ENCODE measurements around the gene ZKSCAN4. TPM values are rescaled to one million over a fixed set of nuclear protein-coding genes. Genes with fewer than 3 reads are reported as not detected.

Gene ZKSCAN4
- total and polyA plus RNA-seq, 3 experiments from 2014 or later: 5.6 to 6.3 (median 5.8) TPM

GRCh38 chr6:28280595-28281287, 28.7 kb upstream of the ZKSCAN4 start:
- Mint-ChIP-seq H3K36me3 (peaks cover 13 to 25% (median 20%) of the 10 kb centered on the region in 3 donors), H3K27me3 (peaks cover 9 to 10% of the 10 kb centered on the region in 2 donors), H3K9me3 (no peaks in the 10 kb centered on the region), H3K4me1 (peaks cover 10 to 15% (median 12%) of the 10 kb centered on the region in 3 donors), H3K27ac (peak overlapping the region in 1 of 8 donors; percentile 7), H3K4me3 (peak overlapping the region in 6 of 7 donors; percentile 77 to 91 (median 80))
- Histone ChIP-seq H3K4me1 (ENCODE audit: insufficient read depth, low read length) (peaks cover 7% of the 10 kb centered on the region), H3K4me3 (ENCODE audit: low read length) (no peak overlapping the region), H3K36me3 (ENCODE audit: insufficient read depth, low read length) (peaks cover 2% of the 10 kb centered on the region), H3K27ac (ENCODE audit: low read depth, low read length) (no peak overlapping the region), H3K9me3 (ENCODE audit: low read length) (no peaks in the 10 kb centered on the region), H3K27me3 (ENCODE audit: insufficient read depth, low read length, poor library complexity, severe bottlenecking) (no peaks in the 10 kb centered on the region)
- ChIA-PET POLR2A (interaction anchor here (2.4 kb wide), 1 partner anchor 13 kb away, joined by 10 read pairs; the partner anchor contains the start of gene ZSCAN26), CTCF (interaction anchor here (1.0 to 1.1 kb wide), 2 partner anchors 14 to 57 kb away, joined by 3 read pairs; partner anchors contain the start of gene ZSCAN26)
- DNase-seq: no peak

DNA sequence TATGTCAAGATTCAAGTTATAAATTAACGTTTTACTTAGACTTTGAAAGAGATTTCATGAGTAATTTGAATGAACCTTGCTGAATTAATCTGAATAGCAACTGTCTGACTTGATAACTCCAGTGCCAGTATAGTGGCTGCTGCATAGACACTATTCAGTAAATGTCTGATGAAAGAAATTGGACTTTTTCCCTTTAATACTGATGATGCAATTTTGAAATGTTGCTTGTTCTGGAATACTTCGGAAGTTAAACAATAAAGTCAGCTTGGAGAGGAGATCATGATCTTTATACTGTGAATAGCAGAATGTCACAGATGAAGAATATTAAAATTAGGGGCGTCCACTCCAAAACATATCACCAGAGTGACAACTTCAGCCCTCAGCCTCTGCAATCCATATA, 25.7 kb upstream of the ZKSCAN4 start:
- peaks cover 7 to 9% of the 10 kb centered on the region in 2 donors for H3K27me3 Mint-ChIP-seq
- Histone ChIP-seq H3K36me3 (ENCODE audit: insufficient read depth, low read length) (peaks cover 16% of the 10 kb centered on the region), H3K9me3 (ENCODE audit: low read length) (no peaks in the 10 kb centered on the region), H3K27ac (ENCODE audit: low read depth, low read length) (no peak overlapping the region), H3K4me3 (ENCODE audit: low read length) (no peak overlapping the region), H3K4me1 (ENCODE audit: insufficient read depth, low read length) (peaks cover 7% of the 10 kb centered on the region), H3K27me3 (ENCODE audit: insufficient read depth, low read length, poor library complexity, severe bottlenecking) (no peaks in the 10 kb centered on the region)
- no peak for DNase-seq
- peaks cover 15 to 20% (median 18%) of the 10 kb centered on the region in 3 donors for H3K4me1 Mint-ChIP-seq
- CTCF ChIA-PET: no interaction called here
- no peak overlapping the region for H3K4me3 Mint-ChIP-seq
- H3K36me3 Mint-ChIP-seq: peaks cover 18 to 46% (median 19%) of the 10 kb centered on the region in 3 donors
- no peaks in the 10 kb centered on the region for H3K9me3 Mint-ChIP-seq
- H3K27ac Mint-ChIP-seq: no peak overlapping the region
- POLR2A ChIA-PET: no interaction called here

- no peak for DNase-seq
- peaks cover 9 to 21% (median 18%) of the 10 kb centered on the region in 3 donors for H3K4me1 Mint-ChIP-seq
- Histone ChIP-seq H3K4me1 (ENCODE audit: insufficient read depth, low read length) (no peaks in the 10 kb centered on the region), H3K36me3 (ENCODE audit: insufficient read depth, low read length) (peaks cover 28% of the 10 kb centered on the region), H3K4me3 (ENCODE audit: low read length) (no peak overlapping the region), H3K27me3 (ENCODE audit: insufficient read depth, low read length, poor library complexity, severe bottlenecking) (no peaks in the 10 kb centered on the region), H3K9me3 (ENCODE audit: low read length) (no peaks in the 10 kb centered on the region), H3K27ac (ENCODE audit: low read depth, low read length) (no peak overlapping the region)
- H3K4me3 Mint-ChIP-seq: no peak overlapping the region
- H3K36me3 Mint-ChIP-seq: peaks cover 13 to 60% (median 20%) of the 10 kb centered on the region in 3 donors
- ChIA-PET POLR2A (no interaction called here), CTCF (no interaction called here)
- peak overlapping the region in 6 of 8 donors; percentile 5 to 62 (median 38) for H3K27ac Mint-ChIP-seq
- H3K9me3 Mint-ChIP-seq: no peaks in the 10 kb centered on the region
- H3K27me3 Mint-ChIP-seq: peaks cover 0 to 2% of the 10 kb centered on the region in 2 donors
These were observed 22.8 kb upstream of the ZKSCAN4 start for GRCh38 chr6:28274888-28275287.

DNA sequence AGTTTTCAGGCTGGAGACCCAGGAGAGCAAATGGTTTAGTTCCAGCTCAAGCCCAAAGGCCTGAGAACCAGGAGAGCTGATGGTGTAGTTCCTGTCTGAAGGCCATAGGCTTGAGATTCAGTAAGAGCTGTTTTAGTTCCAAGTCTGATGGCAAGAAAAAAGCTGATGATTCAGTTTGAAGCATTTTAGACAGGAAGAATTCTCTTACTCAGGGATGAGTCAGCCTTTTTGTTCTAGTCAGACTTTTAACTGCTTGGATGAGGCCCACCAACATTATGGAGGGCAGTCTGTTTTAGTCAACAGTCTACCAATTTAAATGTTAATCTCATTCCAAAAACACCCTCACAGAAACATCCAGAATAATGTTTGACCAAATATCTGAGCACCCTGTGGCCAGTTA, 17.4 kb upstream of the ZKSCAN4 start:
- peaks cover 0 to 6% of the 10 kb centered on the region in 2 donors for H3K27me3 Mint-ChIP-seq
- CTCF ChIA-PET: interaction anchor here (1.4 to 3.7 kb wide), 2 partner anchors 17 to 87 kb away, joined by 3 to 22 read pairs; partner anchors contain the start of gene ZKSCAN4
- H3K36me3 ChIP-seq (ENCODE audit: insufficient read depth, low read length): peaks cover 18% of the 10 kb centered on the region
- no peak overlapping the region for H3K4me3 Mint-ChIP-seq
- no peak for DNase-seq
- POLR2A ChIA-PET: no interaction called here
- H3K9me3 ChIP-seq (ENCODE audit: low read length): no peaks in the 10 kb centered on the region
- no peak overlapping the region for H3K27ac Mint-ChIP-seq
- H3K36me3 Mint-ChIP-seq: peaks cover 0 to 28% (median 4%) of the 10 kb centered on the region in 3 donors
- no peak overlapping the region for H3K27ac ChIP-seq (ENCODE audit: low read depth, low read length)
- H3K27me3 ChIP-seq (ENCODE audit: insufficient read depth, low read length, poor library complexity, severe bottlenecking): no peaks in the 10 kb centered on the region
- H3K9me3 Mint-ChIP-seq: no peaks in the 10 kb centered on the region
- H3K4me1 ChIP-seq (ENCODE audit: insufficient read depth, low read length): peaks cover 18% of the 10 kb centered on the region
- H3K4me1 Mint-ChIP-seq: peaks cover 14 to 22% (median 17%) of the 10 kb centered on the region in 3 donors
- no peak overlapping the region for H3K4me3 ChIP-seq (ENCODE audit: low read length)

- Mint-ChIP-seq H3K4me1 (peaks cover 14 to 20% (median 17%) of the 10 kb centered on the region in 3 donors), H3K27me3 (peaks cover 0 to 4% of the 10 kb centered on the region in 2 donors), H3K27ac (no peak overlapping the region), H3K9me3 (no peaks in the 10 kb centered on the region), H3K36me3 (peaks cover 0 to 13% (median 2%) of the 10 kb centered on the region in 3 donors), H3K4me3 (no peak overlapping the region)
- H3K9me3 ChIP-seq (ENCODE audit: low read length): no peaks in the 10 kb centered on the region
- peak overlapping the region; percentile 81 for H3K27ac ChIP-seq (ENCODE audit: low read depth, low read length)
- H3K4me3 ChIP-seq (ENCODE audit: low read length): peak overlapping the region; percentile 90
- H3K4me1 ChIP-seq (ENCODE audit: insufficient read depth, low read length): peaks cover 18% of the 10 kb centered on the region
- peaks cover 11% of the 10 kb centered on the region for H3K36me3 ChIP-seq (ENCODE audit: insufficient read depth, low read length)
- no peaks in the 10 kb centered on the region for H3K27me3 ChIP-seq (ENCODE audit: insufficient read depth, low read length, poor library complexity, severe bottlenecking)
- POLR2A ChIA-PET: interaction anchor here (0.7 to 1.9 kb wide), 7 partner anchors 9 to 430 kb away, joined by 3 to 18 read pairs (median 8); partner anchors contain the start of genes PGBD1, ZKSCAN3, ZKSCAN4 and ZKSCAN8
- DNase-seq: no peak
- CTCF ChIA-PET: interaction anchor here (0.9 to 3.7 kb wide), 5 partner anchors 13 to 163 kb away, joined by 3 to 22 read pairs (median 3); partner anchors contain the start of gene ZSCAN16
These were observed 15.6 kb upstream of the ZKSCAN4 start for GRCh38 chr6:28267695-28268059.

DNA sequence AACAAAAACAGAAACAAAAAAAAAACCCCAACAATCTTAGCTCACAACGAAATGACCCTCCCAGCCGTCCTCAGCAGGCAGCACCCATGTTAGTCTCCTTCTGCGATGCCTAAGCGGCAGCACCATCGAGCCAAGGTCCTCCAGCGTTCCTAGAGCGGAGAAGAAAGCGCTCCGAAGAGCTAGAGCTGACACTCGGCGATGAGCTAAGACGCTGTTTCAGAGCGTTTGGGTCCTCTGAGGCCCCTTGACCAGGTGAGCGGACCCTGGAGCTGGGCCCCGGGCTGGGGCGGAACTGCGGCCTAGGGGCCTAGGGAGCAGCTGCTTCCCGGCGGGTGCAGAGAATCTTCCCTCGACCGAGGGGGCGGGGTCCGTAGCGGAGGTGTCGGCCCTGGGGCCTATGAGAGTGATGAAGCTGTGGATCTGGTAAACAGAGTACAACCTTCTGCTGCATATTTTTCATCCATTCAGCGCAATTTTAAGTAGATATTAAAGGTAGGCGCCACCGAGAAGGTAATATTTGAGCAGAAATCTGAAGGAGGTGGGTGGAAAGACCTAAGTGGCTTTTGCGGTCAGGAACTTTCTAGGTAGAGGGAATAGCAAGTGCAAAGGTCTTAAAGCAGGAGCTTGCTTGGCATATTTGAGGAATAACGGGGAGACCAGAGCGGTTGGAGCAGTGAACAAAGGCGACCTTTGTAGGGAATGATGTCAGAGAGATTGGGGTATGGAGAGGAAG, 15.1 kb upstream of the ZKSCAN4 start, which contains the start of gene ZSCAN26:
Gene ZSCAN26 (plus strand): TSS at position 182 of the 733 bp plus-strand sequence. CDS start 4,777 bp downstream, outside the sequence.
- no peak within 1 kb of the TSS for H3K4me3 Mint-ChIP-seq
- POLR2A ChIA-PET: interaction anchor here (0.5 to 1.9 kb wide), 12 partner anchors 9 to 1734 kb away, joined by 3 to 18 read pairs (median 5); partner anchors contain the start of genes PGBD1, ZKSCAN3, ZKSCAN4 and ZKSCAN8
- DNase-seq: peak; percentile 55 to 91 (median 83)
- no peak within 1 kb of the TSS for H3K27ac Mint-ChIP-seq
- CTCF ChIA-PET: interaction anchor here (0.9 to 3.7 kb wide), 7 partner anchors 13 to 143 kb away, joined by 3 to 22 read pairs (median 3); partner anchors contain the start of genes ZKSCAN4, ZKSCAN8 and ZSCAN16
- Histone ChIP-seq H3K4me1 (ENCODE audit: insufficient read depth, low read length) (peaks cover 18% of the 10 kb centered on the region), H3K9me3 (ENCODE audit: low read length) (no peaks in the 10 kb centered on the region), H3K36me3 (ENCODE audit: insufficient read depth, low read length) (peaks cover 5% of the 10 kb centered on the region), H3K27ac (ENCODE audit: low read depth, low read length) (peak within 1 kb of the TSS; percentile 81), H3K4me3 (ENCODE audit: low read length) (peak within 1 kb of the TSS; percentile 90), H3K27me3 (ENCODE audit: insufficient read depth, low read length, poor library complexity, severe bottlenecking) (no peaks in the 10 kb centered on the region)
- peaks cover 14 to 20% (median 17%) of the 10 kb centered on the region in 3 donors for H3K4me1 Mint-ChIP-seq
- peaks cover 0 to 4% of the 10 kb centered on the region in 2 donors for H3K27me3 Mint-ChIP-seq
- H3K36me3 Mint-ChIP-seq: peaks cover 0 to 8% (median 2%) of the 10 kb centered on the region in 3 donors
- H3K9me3 Mint-ChIP-seq: no peaks in the 10 kb centered on the region

DNA sequence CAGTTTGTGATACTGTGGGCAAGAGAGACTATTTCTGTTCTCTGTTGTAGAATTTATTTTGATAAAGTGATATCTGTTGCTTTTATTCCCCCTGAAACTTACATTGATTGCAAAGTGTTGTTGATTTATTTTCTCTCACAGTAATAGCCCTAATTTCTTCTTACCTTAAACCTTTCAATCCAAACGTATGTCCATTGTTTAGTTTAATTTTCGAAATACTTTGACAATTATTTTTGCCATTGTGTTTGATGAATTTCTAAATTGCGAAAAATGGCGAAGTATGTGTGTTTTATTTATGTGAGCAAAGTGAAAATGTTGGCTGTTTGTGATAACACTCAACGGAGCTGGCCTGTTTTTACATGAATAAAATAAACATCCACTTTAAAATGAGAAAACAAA, 14.5 kb upstream of the ZKSCAN4 start:
- no peaks in the 10 kb centered on the region for H3K9me3 Mint-ChIP-seq
- Histone ChIP-seq H3K4me3 (ENCODE audit: low read length) (peak overlapping the region; percentile 90), H3K27me3 (ENCODE audit: insufficient read depth, low read length, poor library complexity, severe bottlenecking) (no peaks in the 10 kb centered on the region), H3K27ac (ENCODE audit: low read depth, low read length) (peak overlapping the region; percentile 81), H3K9me3 (ENCODE audit: low read length) (no peaks in the 10 kb centered on the region), H3K4me1 (ENCODE audit: insufficient read depth, low read length) (peaks cover 18% of the 10 kb centered on the region), H3K36me3 (ENCODE audit: insufficient read depth, low read length) (no peaks in the 10 kb centered on the region)
- H3K27me3 Mint-ChIP-seq: peaks cover 0 to 4% of the 10 kb centered on the region in 2 donors
- no peak overlapping the region for H3K27ac Mint-ChIP-seq
- CTCF ChIA-PET: interaction anchor here (0.9 to 3.7 kb wide), 7 partner anchors 14 to 142 kb away, joined by 3 to 22 read pairs (median 3); partner anchors contain the start of genes ZKSCAN4, ZKSCAN8 and ZSCAN16
- POLR2A ChIA-PET: interaction anchor here (0.5 to 1.9 kb wide), 10 partner anchors 9 to 1734 kb away, joined by 3 to 18 read pairs (median 6); partner anchors contain the start of genes PGBD1, ZKSCAN3, ZKSCAN4 and ZSCAN31
- H3K4me3 Mint-ChIP-seq: no peak overlapping the region
- peaks cover 0 to 2% (median 2%) of the 10 kb centered on the region in 3 donors for H3K36me3 Mint-ChIP-seq
- peaks cover 14 to 20% (median 17%) of the 10 kb centered on the region in 3 donors for H3K4me1 Mint-ChIP-seq
- DNase-seq: no peak
